Measurements from ENCODE around the gene CYB5R3.

GRCh38 chr22:42642806-42643633 is 6.2 kb downstream of the CYB5R3 start:
- TF ChIP-seq CTCF (IDR thresholded peaks at IDR 0.05) = no peak
- TF ChIP-seq POLR2AphosphoS5 (IDR thresholded peaks at IDR 0.05) = no peak
- TF ChIP-seq POLR2A (IDR thresholded peaks at IDR 0.05) = no peak
- TF ChIP-seq EP300 (IDR thresholded peaks at IDR 0.05) = no peak

Data from gastroesophageal sphincter (tissue), 3 donors.